HG03378 (cell line): ENCODE measurements around the gene NUMA1.

Source experiments
- ATAC-seq: cut with Tn5 transposase; IDR thresholded peaks from one replicate; pipeline ENCODE4 v1.9.1; 2021; ENCODE audit warnings: mild to moderate bottlenecking, moderate library complexity; ENCODE audit not compliant: unreplicated experiment

The NUMA1 gene

GRCh38 chr11:72001834-72002591 is 78.3 kb downstream of the NUMA1 start:
- ATAC-seq, result no peak

- no peak for ATAC-seq
Measured at GRCh38 chr11:72001285-72001684, 79.1 kb downstream of the NUMA1 start.

- ATAC-seq, result no peak
Measured at GRCh38 chr11:72000202-72000867, 80.0 kb downstream of the NUMA1 start.

GRCh38 chr11:71999798-72000197 is 80.5 kb downstream of the NUMA1 start:
- no peak for ATAC-seq

- no peak for ATAC-seq
Measured at GRCh38 chr11:71999362-71999761, 81.0 kb downstream of the NUMA1 start.

- ATAC-seq, result no peak
Measured at GRCh38 chr11:71998649-71999310, 81.6 kb downstream of the NUMA1 start, which contains the start of gene IL18BP. IL18BP (plus strand) TSS chr11:71998909; CDS start chr11:71999985, 1,076 bp downstream.

GRCh38 chr11:71998061-71998460 is 82.3 kb downstream of the NUMA1 start:
- ATAC-seq, result no peak

GRCh38 chr11:71997594-71997993 is 82.7 kb downstream of the NUMA1 start:
- no peak for ATAC-seq

- no peak for ATAC-seq
Measured at GRCh38 chr11:71996946-71997345, 83.4 kb downstream of the NUMA1 start.

- ATAC-seq, result no peak
Measured at GRCh38 chr11:71996517-71996916, 83.8 kb downstream of the NUMA1 start.

GRCh38 chr11:71995726-71996291 is 84.5 kb downstream of the NUMA1 start:
- ATAC-seq, result no peak

- no peak for ATAC-seq
Measured at GRCh38 chr11:71994786-71995185, 85.6 kb downstream of the NUMA1 start.

- no peak for ATAC-seq
Measured at GRCh38 chr11:71992136-71992730, 88.1 kb downstream of the NUMA1 start.

GRCh38 chr11:71991494-71991893 is 88.8 kb downstream of the NUMA1 start:
- ATAC-seq, result peak; percentile 64

- ATAC-seq, result no peak
Measured at GRCh38 chr11:71990701-71991100, 89.6 kb downstream of the NUMA1 start.

- ATAC-seq, result no peak
Measured at GRCh38 chr11:71988050-71988449, 92.3 kb downstream of the NUMA1 start.

- ATAC-seq, result no peak
Measured at GRCh38 chr11:71987521-71987920, 92.8 kb downstream of the NUMA1 start.

GRCh38 chr11:71986131-71986530 is 94.2 kb downstream of the NUMA1 start:
- no peak for ATAC-seq

GRCh38 chr11:71979602-71980001 is 100.7 kb downstream of the NUMA1 start:
- no peak for ATAC-seq

GRCh38 chr11:71979094-71979493 is 101.2 kb downstream of the NUMA1 start:
- ATAC-seq, result no peak
